Stimulated activated CD4-positive, alpha-beta T cell treated with anti-CD3 and anti-CD28 coated beads, Interleukin-1b, Interleukin-23, amount 100 ng/mL, for 24 hours (primary cell): ENCODE measurements around the gene C19orf67.

Source experiments
- DNase-seq, 4 experiments: peaks; one replicate each; pipeline ENCODE4 v3.0.0-alpha.2; 2020; ENCODE audit warnings: low read depth in 4 of 4, low spot score in 1 of 4

Gene C19orf67

DNA sequence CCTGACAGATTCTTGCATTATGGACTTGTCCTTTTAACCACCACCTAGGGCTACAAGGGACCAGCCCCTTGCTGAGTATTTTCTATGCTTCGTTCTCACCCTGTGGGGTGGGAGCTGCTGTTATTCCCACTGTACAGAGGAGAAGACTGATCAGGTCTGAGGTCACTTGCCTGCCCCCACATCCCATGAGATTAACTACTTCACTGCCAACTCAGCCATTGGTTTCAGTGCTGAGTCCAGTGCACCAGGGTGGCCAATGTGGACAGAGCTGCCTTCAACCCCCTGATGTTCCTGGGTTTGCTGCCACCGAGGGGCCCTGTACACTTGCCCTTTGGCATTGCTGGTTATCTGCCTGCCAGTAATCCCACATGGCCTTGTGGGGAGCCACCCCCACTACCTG is 25.1 kb upstream of the C19orf67 start:
- DNase-seq, result no peak

DNA sequence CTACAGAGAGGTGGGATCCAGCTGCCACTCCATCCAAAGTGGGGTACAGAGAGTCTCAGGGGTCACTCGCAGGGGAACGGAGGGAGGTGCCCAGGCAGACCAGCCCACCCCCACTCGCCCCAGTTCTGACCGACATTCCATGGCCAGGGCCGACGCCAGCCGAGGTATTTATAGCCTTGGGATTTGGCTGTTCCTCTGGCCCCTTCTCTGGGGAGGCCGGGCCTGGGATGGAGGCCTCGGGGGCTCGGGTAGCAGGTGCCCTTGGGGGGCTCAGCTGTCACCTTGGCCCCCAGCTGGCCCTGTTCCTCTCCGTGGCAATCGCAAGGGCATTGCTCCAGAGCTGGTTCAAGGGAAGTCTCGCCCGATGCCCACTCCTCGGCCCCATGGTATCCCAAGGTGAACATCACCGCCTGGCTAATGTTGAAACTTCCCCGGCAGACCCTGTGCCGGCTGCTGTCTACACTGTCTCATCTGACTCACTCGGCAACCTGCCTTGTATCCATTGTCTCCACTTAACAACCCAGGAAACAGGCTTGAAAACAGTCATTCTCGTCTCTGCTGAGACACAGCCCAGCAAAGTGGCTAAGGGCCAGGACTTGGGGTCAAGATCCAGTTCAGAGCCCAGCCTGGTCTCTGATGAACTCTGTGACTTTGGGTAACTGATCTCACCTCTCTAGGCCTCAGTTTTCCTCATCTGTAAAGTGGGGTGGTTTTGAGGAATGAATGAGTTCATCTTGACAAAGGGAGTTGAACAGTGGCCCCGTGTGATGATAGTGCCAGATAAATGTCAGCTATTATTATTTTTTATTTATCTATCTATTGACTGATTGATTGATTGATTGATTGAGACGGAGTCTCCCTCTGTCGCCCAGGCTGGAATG is 22.2 kb upstream of the C19orf67 start:
- DNase-seq, result no peak

DNA sequence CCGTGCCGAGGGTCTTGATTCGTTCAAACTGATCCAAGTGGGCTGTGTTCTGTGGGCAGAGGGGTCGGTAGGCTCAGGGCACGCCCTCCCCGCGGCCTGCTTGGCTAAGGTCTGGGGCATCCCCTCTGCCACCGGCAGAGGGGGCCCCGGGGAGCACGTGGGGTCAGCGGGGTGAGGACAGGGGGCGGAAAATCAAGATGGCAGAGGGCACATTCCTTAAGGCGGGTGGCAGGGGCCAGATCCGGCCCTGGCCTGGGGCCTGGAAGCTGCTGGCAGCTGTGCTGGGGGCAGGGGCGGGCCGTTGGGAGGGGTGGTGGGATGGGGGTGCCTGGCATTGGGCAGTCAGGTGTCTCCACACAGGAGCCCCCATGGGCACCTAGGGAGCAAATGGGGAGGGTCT is 21.3 kb upstream of the C19orf67 start:
- no peak for DNase-seq

DNA sequence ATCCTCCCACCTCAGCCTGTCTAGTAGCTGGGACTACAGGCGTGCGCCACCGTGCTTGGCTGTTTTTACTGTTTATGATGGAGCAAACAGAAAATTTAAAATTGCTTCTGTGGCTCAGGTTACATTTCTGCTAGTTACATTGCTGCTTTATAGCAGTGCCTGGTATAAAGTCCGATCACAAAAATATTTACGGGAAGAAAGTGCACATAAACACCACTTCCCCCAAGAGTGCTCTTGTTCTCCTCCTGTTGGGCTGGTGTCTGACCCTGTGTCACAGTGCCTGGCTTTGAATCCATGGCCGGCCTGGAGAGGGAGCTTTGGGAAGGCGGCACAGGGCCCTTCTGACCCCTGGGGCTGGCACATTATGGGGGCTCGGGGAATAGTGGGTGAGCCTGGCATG is 20.1 kb upstream of the C19orf67 start:
- DNase-seq, result no peak

DNA sequence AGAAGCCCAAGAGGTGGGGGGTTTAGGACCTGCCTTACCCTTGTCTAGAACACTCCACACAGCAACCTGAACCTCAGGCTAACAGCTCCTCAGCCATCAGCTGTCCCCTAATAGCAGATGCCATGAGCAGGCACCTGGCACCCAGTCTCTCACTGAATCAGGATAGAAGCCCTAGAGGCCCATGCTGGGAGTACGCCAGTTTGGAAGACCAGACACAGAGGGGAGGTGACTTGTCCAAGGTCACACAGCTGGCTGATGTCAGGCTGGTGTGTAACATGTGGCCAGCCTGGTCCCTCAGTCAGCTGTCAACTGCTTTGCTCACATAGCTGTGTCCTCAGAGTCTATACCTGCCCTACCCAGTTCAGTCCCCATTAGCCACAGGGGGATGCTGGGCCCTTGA is 17.7 kb upstream of the C19orf67 start:
- DNase-seq, result no peak

DNA sequence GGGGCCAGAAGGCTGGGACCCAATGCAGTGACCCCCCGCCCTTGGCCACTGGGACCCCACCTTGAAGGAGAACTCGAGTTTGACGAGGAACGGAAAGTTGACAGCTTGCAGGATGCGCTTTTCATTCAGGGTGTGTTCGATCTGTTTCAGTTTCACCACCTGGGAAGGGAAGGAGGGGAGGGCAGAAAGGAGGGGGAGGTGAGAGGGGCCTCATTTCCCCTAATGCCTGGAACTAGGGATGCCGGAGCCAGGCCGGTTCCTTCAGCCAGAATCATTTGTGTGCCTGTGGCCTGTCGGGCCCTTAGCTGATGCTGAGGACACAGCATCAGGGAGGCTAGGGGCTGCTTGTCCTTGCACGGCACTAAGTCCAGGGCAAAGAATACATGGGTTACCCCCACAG is 17.2 kb upstream of the C19orf67 start:
- DNase-seq, result no peak

DNA sequence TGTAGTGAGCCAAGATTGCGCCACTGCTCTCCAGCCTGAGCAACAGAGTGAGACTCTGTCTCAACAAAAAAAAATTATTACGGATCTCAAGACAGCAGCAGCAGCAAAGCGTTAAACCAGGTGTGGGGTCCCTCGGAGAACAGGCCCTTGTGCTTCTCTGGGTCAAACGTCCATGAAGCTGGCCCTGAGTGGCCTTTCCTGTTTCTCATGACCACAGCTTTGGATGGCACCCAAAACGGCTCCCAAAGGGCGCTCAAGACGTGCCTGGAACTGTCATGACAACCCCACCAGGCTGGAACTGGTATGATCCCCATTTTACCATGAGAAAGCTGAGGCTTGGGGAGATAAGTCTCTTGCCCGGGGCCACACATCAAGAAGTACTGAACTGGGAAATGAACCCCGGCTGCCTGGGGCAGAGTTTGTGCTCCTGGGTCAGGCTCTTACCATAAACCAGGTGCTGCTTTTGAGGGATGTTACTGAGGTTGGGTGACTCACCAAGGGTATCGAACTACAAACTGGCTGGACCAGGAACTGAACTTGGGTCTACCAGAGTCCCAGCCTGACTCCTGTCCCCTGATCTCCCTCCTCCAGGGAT is 16.6 kb upstream of the C19orf67 start:
- DNase-seq, result no peak

DNA sequence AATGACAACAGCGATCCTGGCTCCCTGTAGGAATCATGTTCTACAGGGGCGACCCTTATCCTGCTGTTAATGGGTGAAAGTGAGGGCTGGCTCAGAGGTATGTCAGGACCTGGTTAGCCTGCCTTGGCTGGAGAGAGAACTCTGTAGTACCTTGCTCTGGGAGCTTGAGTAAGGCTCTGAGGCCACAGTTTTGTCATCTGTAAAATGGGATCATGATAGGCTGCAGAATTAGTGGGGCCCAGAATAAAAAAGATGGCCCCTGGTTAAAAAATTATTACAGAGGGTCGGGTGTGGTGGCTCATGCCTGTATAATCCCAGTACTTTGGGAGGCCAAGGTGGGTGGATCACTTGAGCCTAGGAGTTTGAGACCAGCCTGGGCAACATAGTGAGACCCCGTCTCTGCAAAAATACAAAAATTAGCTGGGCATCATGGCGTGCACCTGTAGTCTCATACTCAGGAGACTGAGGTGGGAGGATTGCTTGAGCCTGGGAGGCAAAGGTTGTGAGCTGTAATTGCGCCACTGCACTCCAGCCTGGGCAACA is 15.5 kb upstream of the C19orf67 start:
- no peak for DNase-seq

DNA sequence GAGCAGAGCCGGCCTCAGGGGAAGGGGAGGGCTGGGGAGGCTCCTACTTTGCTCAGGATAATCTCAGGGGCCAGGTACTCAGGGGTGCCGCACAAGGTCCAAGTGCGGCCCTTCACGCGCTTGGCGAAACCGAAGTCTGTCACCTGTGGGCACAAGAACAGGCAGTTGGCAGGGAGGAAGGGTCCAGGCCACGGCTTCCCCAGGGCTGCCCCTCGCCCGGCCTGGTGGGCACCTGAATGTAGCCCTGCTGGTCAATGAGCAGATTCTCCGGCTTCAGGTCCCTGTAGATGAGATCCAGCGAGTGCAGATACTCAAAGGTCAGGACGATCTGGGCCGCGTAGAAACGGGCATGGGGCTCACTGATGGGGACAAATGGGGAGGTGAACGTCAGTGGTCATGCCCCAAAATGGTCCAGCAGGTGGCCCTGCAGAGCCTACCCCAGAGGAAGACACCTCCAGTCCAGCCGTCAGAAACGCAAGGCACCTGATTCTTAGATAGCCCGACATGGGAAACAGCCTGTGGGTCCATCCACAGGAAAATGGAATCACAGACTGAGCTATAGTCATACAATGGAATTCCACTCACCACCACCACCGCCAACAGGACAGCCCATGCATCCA is 12.1 kb upstream of the C19orf67 start:
- DNase-seq, result no peak

DNA sequence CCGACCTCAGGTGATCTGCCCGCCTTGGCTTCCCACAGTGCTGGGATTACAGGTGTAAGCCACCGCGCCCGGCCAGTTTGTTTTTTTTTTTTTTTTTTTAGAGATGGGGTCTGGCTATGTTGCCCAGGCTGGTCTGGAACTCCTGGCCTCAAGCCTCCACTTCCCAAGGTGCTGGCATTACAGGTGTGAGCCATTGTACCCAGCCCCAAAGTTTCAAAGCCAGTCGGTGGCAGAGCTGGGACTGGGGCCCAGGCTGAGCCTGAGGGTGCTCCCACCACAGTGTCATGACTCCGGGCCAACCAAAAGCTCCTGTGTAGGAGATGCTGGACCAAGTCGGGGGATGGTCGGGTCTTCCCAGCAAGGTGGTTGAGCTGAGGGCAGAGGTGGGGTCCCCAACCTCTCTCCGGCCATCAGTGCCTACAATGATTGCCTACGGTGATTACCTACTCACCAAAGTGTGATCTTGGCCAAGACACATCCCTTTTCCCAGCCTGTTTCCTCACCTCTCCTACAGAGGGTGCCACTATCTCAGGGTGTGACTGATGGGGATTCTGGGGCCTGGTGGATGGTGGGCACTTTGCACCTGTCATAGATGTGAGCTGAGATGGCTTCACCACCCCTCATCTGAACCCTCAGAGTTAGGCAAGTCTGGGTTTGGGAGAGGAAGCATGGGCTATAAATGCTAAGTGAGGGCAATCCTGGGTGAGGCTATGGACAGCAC is 10.8 kb upstream of the C19orf67 start:
- no peak for DNase-seq

DNA sequence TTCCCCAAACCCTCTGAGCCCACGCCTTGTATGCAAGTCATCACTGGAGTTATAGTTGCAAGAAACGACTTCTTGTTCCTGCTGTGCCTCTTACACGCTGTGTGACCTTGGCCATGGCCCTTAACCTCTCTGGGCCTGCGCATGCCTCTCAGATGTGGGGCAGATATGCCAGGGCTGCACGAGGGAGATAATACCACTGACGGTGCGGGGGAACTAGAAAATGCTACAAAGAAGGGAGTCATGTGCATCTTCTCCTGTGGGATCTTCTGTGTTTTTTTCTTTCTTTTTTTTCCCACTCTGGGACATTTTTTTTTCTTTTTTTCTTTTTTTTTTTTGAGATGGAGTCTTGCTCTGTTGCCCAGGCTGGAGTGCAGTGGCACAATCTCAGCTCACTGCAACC is 9.3 kb upstream of the C19orf67 start:
- DNase-seq, result no peak

DNA sequence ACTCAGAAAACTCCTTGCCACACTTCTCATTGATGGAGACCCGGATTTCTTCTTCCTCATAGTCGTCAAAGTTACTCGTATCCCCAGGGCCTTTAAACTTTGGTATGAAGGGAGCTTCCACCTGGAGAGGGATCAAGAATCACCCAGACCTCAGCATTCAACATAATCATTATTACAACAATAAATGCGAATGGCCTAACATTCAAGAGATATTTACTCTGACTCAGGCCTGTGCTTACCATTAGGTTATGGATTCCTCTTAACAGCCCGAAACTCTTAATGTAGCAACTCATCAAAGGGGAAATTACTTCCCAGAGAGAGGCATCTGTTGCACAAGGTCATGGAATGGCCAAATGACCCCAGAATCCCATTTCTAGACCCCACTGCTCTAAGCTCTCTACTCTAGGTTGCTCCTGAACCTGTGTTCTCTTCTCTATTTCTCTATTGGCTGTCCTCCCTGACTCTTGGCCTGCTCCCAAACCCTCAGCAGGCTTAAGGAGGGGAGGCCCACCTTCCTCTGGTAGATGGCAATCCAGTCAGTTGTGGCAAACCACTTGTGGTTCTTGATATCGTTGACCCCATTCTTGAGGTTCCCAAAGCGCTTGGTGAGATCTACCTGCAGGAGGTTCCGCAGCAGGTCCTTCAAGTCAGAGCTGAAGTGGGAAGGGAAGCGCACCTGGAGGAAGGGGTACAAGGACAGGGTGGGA is 7.7 kb upstream of the C19orf67 start:
- DNase-seq, result no peak

DNA sequence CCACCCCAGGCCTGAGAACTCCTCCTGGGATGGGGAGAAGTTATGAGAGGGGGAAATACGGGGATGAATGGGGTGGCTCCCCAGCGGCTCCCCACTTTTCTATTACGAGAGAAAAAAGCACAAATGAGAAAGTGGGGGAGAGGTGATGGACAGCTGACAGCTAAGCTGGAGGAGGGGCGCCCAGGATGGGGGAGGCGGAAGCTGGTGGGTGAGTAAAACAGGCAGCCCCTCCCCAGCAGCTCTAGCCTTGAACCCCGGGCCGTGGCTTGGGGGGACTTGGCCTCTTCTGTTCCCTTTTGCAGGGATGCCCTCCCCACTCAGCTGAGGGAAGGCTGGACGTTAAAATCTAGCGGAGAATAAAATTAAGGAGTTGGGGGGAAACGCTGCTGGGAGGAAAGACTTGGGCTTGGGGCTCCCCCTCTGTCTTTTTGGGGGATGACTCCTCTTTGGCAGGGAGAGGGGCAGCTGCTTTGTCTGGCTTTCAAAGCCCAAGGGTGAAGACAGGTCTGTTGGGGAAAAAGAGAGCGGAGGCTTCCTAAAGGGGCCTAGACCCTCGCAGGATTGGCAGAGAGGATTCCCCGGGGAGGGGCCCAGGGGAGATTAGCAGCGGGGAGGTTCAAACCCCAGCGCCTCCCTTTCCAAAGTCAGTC is 6.4 kb upstream of the C19orf67 start:
- no peak for DNase-seq

DNA sequence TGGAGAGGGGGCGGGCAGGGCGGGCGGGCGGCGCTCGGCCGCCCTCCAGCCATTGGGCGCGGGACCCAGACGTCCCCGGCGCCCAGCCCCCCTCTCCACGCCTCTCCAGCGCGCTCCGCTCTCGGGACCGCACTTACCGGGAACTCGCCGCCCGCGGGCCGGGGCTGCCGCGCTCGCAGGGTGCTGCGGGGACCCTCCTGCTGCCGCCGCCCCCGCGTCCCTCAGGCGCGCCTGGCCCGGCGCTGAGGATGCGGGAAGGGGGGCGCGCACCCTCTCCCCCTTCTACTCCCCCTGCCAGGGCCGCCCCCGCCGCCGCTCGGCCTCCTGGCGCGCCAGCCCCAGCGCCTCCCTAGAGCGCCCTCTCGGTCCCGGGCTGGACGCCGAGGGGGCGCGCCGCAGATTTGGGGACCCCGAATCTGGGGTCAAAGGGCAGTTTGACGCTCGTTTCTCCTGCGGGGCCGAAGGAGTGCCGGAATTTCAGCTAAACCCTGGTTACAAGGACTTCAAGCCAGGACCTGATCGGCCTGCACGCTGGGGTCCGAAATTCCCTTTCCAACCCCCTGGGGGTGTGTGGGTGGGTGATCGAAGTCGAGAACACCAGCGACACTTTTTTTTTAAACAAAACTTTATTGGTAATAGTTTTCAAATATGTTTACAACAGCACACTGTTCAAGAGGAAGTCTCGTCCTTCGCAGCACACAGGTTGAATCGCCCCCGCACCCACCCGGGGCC is 5.7 kb upstream of the C19orf67 start:
- DNase-seq, result peak in 1 of 4 experiments; percentile 29

DNA sequence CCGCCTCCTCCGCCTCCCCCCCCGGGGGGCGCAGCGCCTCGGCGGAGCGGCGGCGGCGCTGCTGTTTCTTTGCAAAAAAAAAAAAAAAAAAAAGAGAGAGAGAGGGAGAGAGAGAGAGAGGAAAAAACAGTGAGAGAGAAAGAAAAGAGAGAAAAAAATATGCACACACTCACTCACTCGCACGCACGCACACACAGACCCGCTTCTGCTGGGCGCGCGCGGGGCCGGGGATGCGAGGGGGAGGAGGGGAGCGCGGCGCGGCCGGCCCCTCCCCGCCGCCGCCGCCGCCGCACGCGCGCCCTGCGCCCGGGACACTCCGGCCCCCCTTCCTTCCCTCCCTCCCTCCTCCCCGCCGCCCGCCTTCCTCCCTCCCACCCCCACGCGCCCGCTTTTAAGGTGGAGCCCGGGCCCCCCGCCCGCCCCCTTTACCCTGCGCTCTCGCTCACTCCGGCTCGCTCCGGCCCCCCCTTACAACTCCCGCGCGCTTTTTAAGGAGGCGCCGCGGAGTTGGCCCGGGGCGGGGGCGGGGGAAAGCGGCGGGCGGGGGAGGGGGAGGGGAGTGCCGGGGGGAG is 5.0 kb upstream of the C19orf67 start, which contains the start of gene SAMD1:
Gene SAMD1, minus strand, starts transcription at position 243 of the 572 bp plus-strand sequence.
- DNase-seq, result peak; percentile 57 to 83 (median 80)

DNA sequence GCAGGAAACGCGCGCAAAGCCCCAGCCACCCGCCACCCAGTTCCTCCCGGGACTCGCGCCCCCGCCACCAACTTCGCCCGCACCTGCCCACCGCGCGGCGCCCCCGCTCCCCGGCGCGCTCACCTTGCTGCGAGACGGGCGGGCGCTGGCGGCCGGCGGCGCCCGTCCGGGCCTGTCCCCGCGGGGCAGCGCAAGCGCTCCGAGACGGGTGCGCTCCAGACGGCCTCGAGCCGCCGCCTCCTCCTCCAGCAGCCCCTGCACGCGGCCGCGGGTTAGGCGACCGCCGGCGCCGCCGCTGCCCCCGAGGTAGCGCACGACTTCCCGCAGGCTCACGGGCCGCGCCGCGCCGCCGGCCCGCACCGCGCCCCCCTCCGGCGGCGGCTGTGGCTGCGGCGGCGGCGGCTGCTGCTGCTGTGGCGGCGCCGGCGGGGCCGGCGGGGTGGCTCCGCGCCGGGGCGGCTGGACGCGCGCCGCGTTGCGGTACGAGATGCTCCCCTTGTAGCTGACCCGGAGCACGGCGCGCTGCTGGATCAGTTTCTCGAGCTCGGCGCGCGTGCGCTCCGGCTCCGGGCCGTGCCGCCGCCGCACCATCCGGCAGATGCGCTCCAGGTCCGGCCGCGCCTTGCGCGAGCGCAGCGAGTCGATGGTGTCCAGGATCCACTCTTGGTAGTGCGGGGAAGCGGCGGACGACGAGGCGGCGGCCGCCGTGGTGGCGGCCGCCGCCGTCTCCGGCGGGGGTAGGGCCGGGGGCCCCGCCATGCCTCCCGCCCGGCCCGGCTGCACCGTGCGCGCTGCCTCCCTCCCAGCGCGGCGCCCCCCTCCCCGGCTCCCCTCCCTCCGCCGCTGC is 4.3 kb upstream of the C19orf67 start:
- DNase-seq, result peak in 1 of 4 experiments; percentile 24

DNA sequence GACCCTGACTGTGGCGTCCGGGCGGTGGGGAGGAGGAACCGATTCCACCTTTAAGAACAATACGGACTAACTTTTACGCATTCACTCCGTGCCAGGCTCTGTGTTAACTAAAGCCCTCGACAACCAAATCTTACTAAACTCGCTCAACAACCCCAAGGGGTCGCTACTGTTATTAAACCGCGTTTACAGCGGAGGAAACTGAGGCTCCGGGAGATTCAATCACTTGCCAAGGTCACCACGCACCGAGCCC is 3.8 kb upstream of the C19orf67 start:
- DNase-seq, result no peak

DNA sequence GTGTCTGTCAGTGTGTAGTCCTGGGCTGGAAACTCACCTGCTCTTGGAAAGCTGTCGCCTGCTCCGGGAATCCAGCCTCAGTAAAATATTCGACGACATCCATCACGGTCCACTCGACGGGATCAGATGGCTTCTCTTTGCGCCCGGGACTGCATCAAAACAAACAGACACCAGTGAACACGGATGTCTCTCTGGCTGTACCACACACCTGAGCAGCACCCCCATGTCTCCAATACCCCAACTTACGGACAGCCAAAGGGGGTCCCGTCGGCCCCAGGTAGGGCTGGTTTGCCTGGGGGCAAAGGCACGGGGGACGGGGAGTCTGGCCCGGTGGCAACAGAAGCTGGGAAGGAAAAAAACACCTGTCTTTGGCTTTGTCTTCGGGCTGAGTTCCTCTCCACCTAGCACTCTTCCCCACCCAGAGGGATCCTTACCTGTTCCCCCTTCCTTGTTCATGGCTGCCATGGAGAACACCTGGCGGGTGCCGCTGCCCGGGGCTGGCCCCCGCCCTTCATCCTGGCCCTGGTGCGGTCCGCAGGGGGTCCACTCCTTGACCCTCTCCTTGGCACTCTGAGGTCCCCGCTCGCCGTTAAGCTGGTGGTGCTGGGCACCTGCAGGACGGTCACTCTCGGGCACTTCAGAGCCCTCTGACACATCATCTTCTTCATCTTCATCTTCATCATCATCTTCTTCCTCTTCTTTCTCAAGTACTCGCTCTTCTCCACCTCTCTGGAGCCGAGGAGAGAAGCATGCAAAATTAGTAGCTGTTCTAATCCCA is 3.2 kb upstream of the C19orf67 start:
- DNase-seq, result no peak
